ENCODE data around the gene NACC2. TPM values are rescaled to one million over a fixed set of nuclear protein-coding genes. Genes with fewer than 3 reads are reported as not detected.

NACC2 gene
- total and polyA plus RNA-seq, 10 of the 15 experiments (the other 5 are each of a cell fraction or from before 2014, with no cell fraction given), result 0.66 to 14.7 (median 3.5) TPM

DNA sequence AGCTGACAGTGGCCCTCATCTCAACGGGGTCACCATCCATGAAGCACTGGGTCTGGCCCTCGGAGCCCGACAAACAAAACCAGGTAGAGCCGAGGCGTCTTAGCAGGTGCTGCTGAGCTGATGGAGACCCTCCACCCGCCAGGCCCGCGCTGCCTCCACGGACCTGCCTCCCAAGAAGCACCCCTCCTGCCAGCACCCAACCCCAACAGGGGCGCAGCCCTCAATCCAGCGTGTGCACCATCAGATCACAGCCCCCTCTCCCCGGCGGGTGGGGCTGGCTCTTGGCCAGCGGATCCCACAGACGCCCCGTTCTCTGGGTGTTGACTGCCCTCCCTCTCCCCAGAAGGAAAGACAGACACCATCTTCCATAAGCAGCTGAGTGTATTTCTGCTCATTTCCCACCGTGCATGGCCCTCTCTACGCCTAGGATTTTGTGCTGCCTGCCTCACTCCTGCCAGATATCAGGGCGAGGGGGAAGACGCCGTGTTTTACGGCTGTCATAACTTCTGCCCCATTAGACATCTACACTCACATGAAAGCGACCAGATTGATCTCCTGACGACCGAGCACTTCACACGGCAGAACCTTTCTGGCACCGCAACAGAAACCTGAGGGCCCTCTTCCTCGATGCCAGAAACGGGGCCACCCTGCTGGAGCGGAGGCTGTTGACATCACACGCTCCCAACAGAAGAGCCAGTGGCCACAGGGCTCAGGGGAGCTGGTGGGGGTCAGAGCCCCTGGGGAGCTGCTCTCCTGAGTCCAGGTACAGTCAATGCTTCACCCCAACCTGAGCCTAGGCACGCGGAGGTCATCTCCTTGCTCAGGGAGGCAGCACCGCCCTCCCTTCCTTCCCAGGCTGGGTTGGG lies 12.4 kb downstream of the NACC2 start:
- H3K27ac ChIP-seq (ENCODE audit: control insufficient read depth, insufficient read depth), result no peak overlapping the region
- H3K27me3 ChIP-seq (replicated peaks in 1 of 2; ENCODE audit: control insufficient read depth in 2 of 2, insufficient read depth in 2 of 2, low read length in 1 of 2), result no peaks in the 10 kb centered on the region
- BruUV-seq (replicated peaks), result no TSS peak
- ChIA-PET RAD21 (ENCODE audit: unreplicated experiment) (no interaction called here), CTCF (no interaction called here), POLR2A (no interaction called here), SMC1A (ENCODE audit: uncharacterized antibody, unreplicated experiment) (no interaction called here)
- no peaks in the 10 kb centered on the region for H3K4me1 ChIP-seq (ENCODE audit: control insufficient read depth, insufficient read depth, low read length)
- DNase-seq (ENCODE audit: low read depth, low spot score) (no peak), FAIRE-seq (no peak), ATAC-seq (no peak)
- WGBS (ENCODE audit: insufficient coverage, insufficient replicate concordance, low lambda C conversion rate, missing lambda C conversion rate), result 72% methylated on average over 34 of the region's 34 CpGs
- H2AFZ ChIP-seq (ENCODE audit: control insufficient read depth, low read depth, low read length), result no peak overlapping the region
- no peaks in the 10 kb centered on the region for H4K20me1 ChIP-seq (ENCODE audit: control insufficient read depth, insufficient read depth)
- no peaks in the 10 kb centered on the region; a peak in 1 of 4 replicates for H3K36me3 ChIP-seq (ENCODE audit: control insufficient read depth in 2 of 2, insufficient read depth in 2 of 2, low read length in 1 of 2)
- no peak overlapping the region for H3K4me2 ChIP-seq (ENCODE audit: control insufficient read depth, insufficient read depth)
- H3K4me3 ChIP-seq, result no peak overlapping the region
- no peak overlapping the region for H3K9ac ChIP-seq (ENCODE audit: control insufficient read depth, insufficient read depth, low read length)
- no peak for TF ChIP-seq RB1 (IDR thresholded peaks at IDR 0.05; ENCODE audit: borderline replicate concordance)
- TF ChIP-seq CUX1 (IDR thresholded peaks at IDR 0.05; ENCODE audit: insufficient replicate concordance, low read depth, low read length), result no peak
- no peak for TF ChIP-seq IRF4 (IDR thresholded peaks at IDR 0.05; ENCODE audit: low read depth, low read length)
- no peak for TF ChIP-seq IRF5 (IDR thresholded peaks at IDR 0.05; ENCODE audit: borderline replicate concordance)
- TF ChIP-seq ZSCAN29 (IDR thresholded peaks at IDR 0.05), result no peak
- intact Hi-C loops (cut with micrococcal nuclease; ENCODE audit: unreplicated experiment), result no loop called here
- in situ Hi-C loops (cut with MboI), result no loop called here
- no peaks in the 10 kb centered on the region for H3K9me3 ChIP-seq (replicated peaks; ENCODE audit: control insufficient read depth, insufficient read depth, low read length)
- no peaks in the 10 kb centered on the region; the same call in 1 of the 2 replicates for H3K79me2 ChIP-seq (ENCODE audit: control insufficient read depth, insufficient read depth, low read length)

All from GM12878 (cell line).